ENCODE results near the gene ASIC4. TPM values are rescaled to one million over a fixed set of nuclear protein-coding genes. Genes with fewer than 3 reads are reported as not detected.

ASIC4 gene
- total and polyA plus RNA-seq, 2 of the 4 experiments (the other 2 are of a cell fraction): 0.10 TPM; not detected in 1

- CTCF ChIA-PET: no interaction called here
These were observed 42.1 kb downstream of the ASIC4 start for GRCh38 chr2:219556413-219556812.

More at GRCh38 chr2:219556413-219556812, 42.1 kb downstream of the ASIC4 start:
- Histone ChIP-seq H3K79me1 (ENCODE audit: low read depth in 1 of 2, low read length in 2 of 2) (no peaks in the 10 kb centered on the region), H4K91ac (ENCODE audit: insufficient read depth, low read depth, low read length) (no peak overlapping the region), H3K4ac (ENCODE audit: low read depth, low read length) (no peak overlapping the region), H3K18ac (ENCODE audit: low read depth, low read length) (no peak overlapping the region), H3K4me1 (ENCODE audit: control insufficient read depth, insufficient read depth, low read length) (peaks cover 8% of the 10 kb centered on the region; the same call in 1 of the 2 replicates), H3K36me3 (ENCODE audit: control insufficient read depth, insufficient read depth, low read length) (no peaks in the 10 kb centered on the region), H2AFZ (replicated peaks; ENCODE audit: low read length, poor library complexity) (no peak overlapping the region), H3K23ac (ENCODE audit: low read depth, low read length) (no peak overlapping the region), H3K9me1 (ENCODE audit: insufficient read depth, low read length) (no peaks in the 10 kb centered on the region), H4K20me1 (ENCODE audit: insufficient read depth, low read length) (peaks cover 3% of the 10 kb centered on the region; the same call in 1 of the 2 replicates), H3K14ac (replicated peaks; ENCODE audit: low read depth, low read length) (no peak overlapping the region), H3K27me3 (ENCODE audit: control insufficient read depth, insufficient read depth, low read length) (no peaks in the 10 kb centered on the region), H2BK5ac (ENCODE audit: low read depth, low read length, poor library complexity, severe bottlenecking) (no peak overlapping the region), H3K4me2 (ENCODE audit: low read depth, low read length) (no peak overlapping the region), H4K5ac (ENCODE audit: low read depth, low read length) (no peak overlapping the region), H3K9ac (ENCODE audit: low read depth, low read length) (no peak overlapping the region), H2AK5ac (ENCODE audit: low read depth, low read length) (no peak overlapping the region), H4K8ac (ENCODE audit: low read depth in 2 of 2, low read length in 2 of 2) (no peak overlapping the region), H3K27ac (ENCODE audit: insufficient read depth, low read length) (no peak overlapping the region), H2BK20ac (ENCODE audit: low read depth, low read length) (no peak overlapping the region), H2AK9ac (replicated peaks; ENCODE audit: low read depth, low read length, poor library complexity) (no peak overlapping the region), H3K56ac (ENCODE audit: extremely low read depth, insufficient read depth, low read length) (no peak overlapping the region), H3K4me3 (ENCODE audit: insufficient read depth, low read depth, low read length) (no peak overlapping the region), H3K9me3 (ENCODE audit: control insufficient read depth, insufficient read depth, low read length) (no peaks in the 10 kb centered on the region), H2BK15ac (ENCODE audit: low read depth, low read length) (no peak overlapping the region), H2BK120ac (ENCODE audit: low read depth, low read length) (no peak overlapping the region)
- intact Hi-C loops (cut with micrococcal nuclease) (no loop called here), dilution Hi-C loops (cut with HindIII; ENCODE audit: low sequenced_read_pairs, unreplicated experiment) (no loop called here), in situ Hi-C loops (cut with MboI; ENCODE audit: low sequenced_read_pairs) (no loop called here)
- no peak for TF ChIP-seq RFX5 (IDR thresholded peaks at IDR 0.05; ENCODE audit: low read depth, low read length)
- no peak for TF ChIP-seq MXI1 (IDR thresholded peaks at IDR 0.05; ENCODE audit: borderline replicate concordance, low read depth, low read length)
- TF ChIP-seq FOS (IDR thresholded peaks at IDR 0.05; ENCODE audit: low read depth, low read length): no peak
- no peak for TF ChIP-seq POLR2A (IDR thresholded peaks at IDR 0.05; ENCODE audit: low read depth, low read length)
- no peak for TF ChIP-seq BHLHE40 (IDR thresholded peaks at IDR 0.05; ENCODE audit: low read depth, low read length)
- TF ChIP-seq USF2 (IDR thresholded peaks at IDR 0.05; ENCODE audit: low read depth, low read length): no peak
- no peak for TF ChIP-seq MAFK (IDR thresholded peaks at IDR 0.05; ENCODE audit: low read depth, low read length)
- 91% methylated on average over 9 of the region's 19 CpGs; no CpG with 5 or more reads in 1 of the 2 experiments for WGBS, 2 experiments (ENCODE audit: extremely low coverage in 2 of 2, insufficient read length in 1 of 2)
- no TSS peak for BruUV-seq (replicated peaks)
- POLR2A ChIA-PET (ENCODE audit: unreplicated experiment): no interaction called here
- no peak for DNase-seq
- ATAC-seq (ENCODE audit: low read depth): no peak
